Coronary artery (tissue), 2 donors: ENCODE measurements around the gene PTPRE.

Experiments used
- DNase-seq: peaks from one replicate; pipeline ENCODE4 v3.0.0-alpha.2; 2017; ENCODE audit warnings: low spot score
- H3K27ac ChIP-seq, 2 donors: fragments of 200-600 bp; sonication (generic); one replicate each; pipeline ENCODE4 v1.5.1; 2016 to 2019
- H3K4me3 ChIP-seq: fragments of 200-600 bp; sonication (generic); 2 replicates; pipeline ENCODE4 v1.5.1; 2016; ENCODE audit warnings: mild to moderate bottlenecking, moderate library complexity
- CTCF ChIP-seq: fragments of 200-600 bp; sonication (generic); IDR thresholded peaks from one replicate; pipeline ENCODE4 v1.5.1; 2019; ENCODE audit warnings: antibody characterized with exemption

PTPRE gene

DNA sequence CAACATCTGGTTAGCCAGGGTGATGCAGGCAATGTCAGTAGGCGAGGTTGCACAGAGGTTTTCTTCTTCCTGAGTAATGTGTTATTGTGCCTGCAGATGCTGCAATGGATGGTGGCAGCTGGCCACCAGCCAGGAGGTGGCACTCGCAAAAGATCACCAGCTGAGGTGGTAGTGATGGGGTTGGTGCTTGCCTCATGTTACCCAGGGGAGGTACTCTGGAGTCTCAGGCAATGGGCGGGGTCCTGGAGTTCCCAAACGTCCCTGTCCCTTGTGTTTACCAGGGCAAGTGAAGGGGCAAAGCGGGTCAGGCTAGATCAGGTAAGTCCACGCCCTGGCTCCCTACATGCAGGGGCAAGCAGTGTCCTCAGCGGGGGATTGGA lies 35.3 kb upstream of the PTPRE start:
- no peak for DNase-seq
- no peak overlapping the region for H3K27ac ChIP-seq
- no peak overlapping the region for H3K4me3 ChIP-seq
- no peak for TF ChIP-seq CTCF

GRCh38 chr10:127872011-127872761 lies 34.7 kb upstream of the PTPRE start:
- no peak overlapping the region for H3K27ac ChIP-seq
- DNase-seq = peak; percentile 70
- H3K4me3 ChIP-seq = peak overlapping the region; percentile 21
- no peak for TF ChIP-seq CTCF

- no peak for TF ChIP-seq CTCF
- peak; percentile 43 for DNase-seq
- no peak overlapping the region for H3K4me3 ChIP-seq
- no peak overlapping the region for H3K27ac ChIP-seq
These were observed 33.9 kb upstream of the PTPRE start for GRCh38 chr10:127872871-127873600.

- H3K27ac ChIP-seq = no peak overlapping the region
- no peak for DNase-seq
- TF ChIP-seq CTCF = no peak
These were observed 32.9 kb upstream of the PTPRE start for GRCh38 chr10:127873901-127874470.

GRCh38 chr10:127874671-127875448 lies 32.0 kb upstream of the PTPRE start:
- Histone ChIP-seq H3K27ac (no peak overlapping the region), H3K4me3 (no peak overlapping the region)
- DNase-seq = no peak
- no peak for TF ChIP-seq CTCF

More at GRCh38 chr10:127873901-127874470, 32.9 kb upstream of the PTPRE start:
- no peak overlapping the region for H3K4me3 ChIP-seq

- TF ChIP-seq CTCF = no peak
- no peak for DNase-seq
- H3K4me3 ChIP-seq = no peak overlapping the region
- H3K27ac ChIP-seq = no peak overlapping the region
These were observed 31.5 kb upstream of the PTPRE start for GRCh38 chr10:127875449-127875765.
